A673 (cell line): ENCODE data around the gene A1BG. TPM values are rescaled to one million over a fixed set of nuclear protein-coding genes. Genes with fewer than 3 reads are reported as not detected.

ENCODE experiments used
- BruUV-seq: library from RNA; stranded (reverse); fragments of 400-500 nt; replicated peaks from 2 replicates; lab custom pipeline; 2021; lab: Mats Ljungman, UMichigan
- CTCF ChIA-PET: fragments of 300-600 bp; sonication (Branson Sonifier 250); formaldehyde crosslinking; loops from one replicate; lab custom pipeline; 2022; ENCODE audit warnings: antibody characterized with exemption; lab: Charles Lee
- POLR2A ChIA-PET: fragments of 300-600 bp; sonication (Branson Sonifier 250); formaldehyde crosslinking; loops from one replicate; lab custom pipeline; 2022; ENCODE audit warnings: antibody characterized with exemption; ENCODE audit not compliant: low non-redundant PET; lab: Charles Lee
- DNase-seq: peaks from one replicate; pipeline ENCODE4 v3.0.0-alpha.2; 2015; ENCODE audit warnings: low spot score
- H3K27ac ChIP-seq: fragments of 200-600 bp; sonication (generic); 2 replicates; pipeline ENCODE4 v1.5.1; 2016; ENCODE audit warnings: mixed run types, low read depth, mild to moderate bottlenecking, mixed read lengths, antibody characterized with exemption, low read length; ENCODE audit not compliant: poor library complexity, severe bottlenecking
- H3K27me3 ChIP-seq: fragments of 200-600 bp; sonication (generic); replicated peaks from 2 replicates; pipeline ENCODE4 v1.6.1; 2017; ENCODE audit warnings: mixed run types, low read depth, mild to moderate bottlenecking, mixed read lengths, antibody characterized with exemption, low read length; ENCODE audit not compliant: insufficient read depth, poor library complexity
- H3K36me3 ChIP-seq: fragments of 200-600 bp; sonication (generic); 2 replicates; pipeline ENCODE4 v1.6.1; 2016; ENCODE audit warnings: mixed run types, mild to moderate bottlenecking, mixed read lengths, antibody characterized with exemption, low read length; ENCODE audit not compliant: insufficient read depth, poor library complexity, severe bottlenecking
- H3K4me1 ChIP-seq: fragments of 200-600 bp; sonication (generic); 2 replicates; pipeline ENCODE4 v1.6.1; 2017; ENCODE audit warnings: mixed run types, mild to moderate bottlenecking, mixed read lengths, antibody characterized with exemption, low read length; ENCODE audit not compliant: insufficient read depth, poor library complexity, severe bottlenecking
- H3K4me3 ChIP-seq: fragments of 200-600 bp; sonication (generic); 2 replicates; pipeline ENCODE4 v1.5.1; 2016; ENCODE audit warnings: low read depth, mixed run types, mild to moderate bottlenecking, mixed read lengths, low read length; ENCODE audit not compliant: poor library complexity, severe bottlenecking
- H3K9me3 ChIP-seq: fragments of 200-600 bp; sonication (generic); 2 replicates; pipeline ENCODE4 v1.6.1; 2016; ENCODE audit warnings: mixed run types, low read depth, mild to moderate bottlenecking, mixed read lengths, antibody characterized with exemption, low read length; ENCODE audit not compliant: poor library complexity, severe bottlenecking
- EZH2 ChIP-seq: fragments of 200-600 bp; sonication (generic); IDR thresholded peaks from 2 replicates; pipeline ENCODE4 v1.6.1; 2017; ENCODE audit warnings: borderline replicate concordance, low read depth, mild to moderate bottlenecking, mixed read lengths, antibody characterized with exemption, low read length; ENCODE audit not compliant: poor library complexity, severe bottlenecking
- intact Hi-C: fragments of 100-400 bp; cut with micrococcal nuclease; formaldehyde crosslinking; loops from one replicate; pipeline ENCODE4 v1.10.0; 2022; ENCODE audit not compliant: unreplicated experiment
- total RNA-seq: library from RNA; stranded (reverse); gene quantifications from 2 replicates; pipeline ENCODE4 v1.2.3, GENCODE V29; 2021
- TF ChIP-seq, protein P1 (sequence below): fragments of 300-800, 200-600 bp; sonication (generic); conservative IDR thresholded peaks from 2 replicates; pipeline ENCODE4 v1.5.1; 2017; ENCODE audit warnings: low read depth, mild to moderate bottlenecking, antibody characterized with exemption, low read length, moderate library complexity, mixed read lengths

The A1BG gene
- total RNA-seq, 1 experiment from 2014 or later = 15.2 TPM

DNA sequence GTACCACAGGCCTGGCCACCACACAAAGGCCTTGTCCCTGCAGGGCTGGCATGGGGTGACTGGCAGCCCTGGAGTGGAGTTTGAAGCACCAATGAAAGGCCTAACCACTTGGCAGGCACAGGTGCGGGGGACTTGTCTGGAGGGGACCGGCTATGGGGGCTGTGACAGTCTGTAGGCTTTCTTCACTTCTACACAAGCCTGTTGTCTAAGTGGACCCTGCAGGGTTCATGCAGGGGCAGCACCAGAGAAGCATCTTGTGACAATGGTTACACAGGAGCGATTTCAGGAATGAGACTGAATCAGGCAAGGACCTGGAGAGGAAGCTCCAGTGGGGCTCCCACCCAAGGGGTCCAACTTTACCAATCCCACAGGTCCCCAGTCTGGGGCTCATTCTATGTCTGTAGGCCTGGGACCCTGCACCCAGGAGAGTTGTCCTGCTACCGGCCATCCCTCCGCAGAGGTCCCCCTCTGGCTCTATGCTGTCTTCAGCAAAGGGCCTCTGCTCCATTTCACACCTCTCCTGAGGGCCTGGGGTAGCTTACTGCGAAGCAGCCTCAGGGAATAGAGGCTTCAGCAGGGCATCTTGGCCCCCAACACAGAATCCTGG is 29.8 kb upstream of the A1BG start:
- no peaks in the 10 kb centered on the region for H3K27me3 ChIP-seq
- no peak overlapping the region for H3K4me3 ChIP-seq
- no peaks in the 10 kb centered on the region for H3K9me3 ChIP-seq
- no peak for TF ChIP-seq EZH2
- TF ChIP-seq, protein P1, sequence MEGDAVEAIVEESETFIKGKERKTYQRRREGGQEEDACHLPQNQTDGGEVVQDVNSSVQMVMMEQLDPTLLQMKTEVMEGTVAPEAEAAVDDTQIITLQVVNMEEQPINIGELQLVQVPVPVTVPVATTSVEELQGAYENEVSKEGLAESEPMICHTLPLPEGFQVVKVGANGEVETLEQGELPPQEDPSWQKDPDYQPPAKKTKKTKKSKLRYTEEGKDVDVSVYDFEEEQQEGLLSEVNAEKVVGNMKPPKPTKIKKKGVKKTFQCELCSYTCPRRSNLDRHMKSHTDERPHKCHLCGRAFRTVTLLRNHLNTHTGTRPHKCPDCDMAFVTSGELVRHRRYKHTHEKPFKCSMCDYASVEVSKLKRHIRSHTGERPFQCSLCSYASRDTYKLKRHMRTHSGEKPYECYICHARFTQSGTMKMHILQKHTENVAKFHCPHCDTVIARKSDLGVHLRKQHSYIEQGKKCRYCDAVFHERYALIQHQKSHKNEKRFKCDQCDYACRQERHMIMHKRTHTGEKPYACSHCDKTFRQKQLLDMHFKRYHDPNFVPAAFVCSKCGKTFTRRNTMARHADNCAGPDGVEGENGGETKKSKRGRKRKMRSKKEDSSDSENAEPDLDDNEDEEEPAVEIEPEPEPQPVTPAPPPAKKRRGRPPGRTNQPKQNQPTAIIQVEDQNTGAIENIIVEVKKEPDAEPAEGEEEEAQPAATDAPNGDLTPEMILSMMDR = no peak
- no TSS peak for BruUV-seq
- peaks cover 4% of the 10 kb centered on the region for H3K36me3 ChIP-seq
- POLR2A ChIA-PET = no interaction called here
- intact Hi-C loops = no loop called here
- CTCF ChIA-PET = no interaction called here
- peaks cover 8% of the 10 kb centered on the region for H3K4me1 ChIP-seq
- no peak for DNase-seq
- H3K27ac ChIP-seq = no peak overlapping the region

DNA sequence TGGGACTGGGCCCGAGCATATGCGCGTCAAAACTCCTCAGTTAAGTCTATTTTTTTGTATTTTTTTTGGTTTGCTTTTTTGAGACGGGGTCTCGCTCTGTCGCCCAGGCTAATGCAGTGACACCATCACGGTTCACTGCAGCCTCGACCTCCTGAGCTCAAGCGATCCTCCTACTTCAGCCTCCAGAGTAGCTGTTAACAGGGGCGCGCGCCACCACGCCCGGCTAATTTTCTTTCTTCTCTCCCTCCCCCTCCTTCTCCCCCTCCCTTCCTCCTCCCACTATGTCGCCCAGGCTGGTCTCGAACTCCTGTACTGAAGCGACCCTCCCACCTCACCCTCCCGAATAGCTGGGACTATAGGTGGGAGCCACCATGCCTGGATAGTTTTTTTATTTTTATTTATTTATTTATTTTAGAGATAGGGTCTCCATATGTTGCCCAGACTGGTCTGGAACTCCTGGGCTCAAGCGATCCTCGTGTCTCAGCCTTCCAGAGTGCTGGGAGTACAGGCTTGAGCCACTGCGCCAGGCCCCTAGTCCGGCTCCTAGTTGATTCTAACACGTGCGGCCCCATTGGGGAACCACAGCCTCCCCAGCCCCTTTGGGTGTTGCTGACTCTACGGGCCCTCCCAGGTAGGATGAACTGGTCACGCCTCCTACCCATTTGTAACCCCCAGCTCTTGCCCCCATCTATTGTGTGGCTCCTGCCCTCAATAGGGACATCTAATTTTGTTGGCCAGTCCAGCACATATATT is 28.3 kb upstream of the A1BG start:
- H3K27ac ChIP-seq = peak overlapping the region; percentile 96
- H3K4me3 ChIP-seq = peak overlapping the region; percentile 72
- TF ChIP-seq, protein P1 = no peak
- no peak for TF ChIP-seq EZH2
- TSS peak; percentile 50 for BruUV-seq
- intact Hi-C loops = loop anchor here (2.0 kb wide), 1 partner anchor 77 kb away; the partner anchor contains the start of gene ERVK3-1
- no peaks in the 10 kb centered on the region for H3K9me3 ChIP-seq
- no peaks in the 10 kb centered on the region for H3K36me3 ChIP-seq
- no peaks in the 10 kb centered on the region for H3K27me3 ChIP-seq
- H3K4me1 ChIP-seq = peaks cover 5% of the 10 kb centered on the region
- DNase-seq = no peak
- CTCF ChIA-PET = no interaction called here
- POLR2A ChIA-PET = no interaction called here

DNA sequence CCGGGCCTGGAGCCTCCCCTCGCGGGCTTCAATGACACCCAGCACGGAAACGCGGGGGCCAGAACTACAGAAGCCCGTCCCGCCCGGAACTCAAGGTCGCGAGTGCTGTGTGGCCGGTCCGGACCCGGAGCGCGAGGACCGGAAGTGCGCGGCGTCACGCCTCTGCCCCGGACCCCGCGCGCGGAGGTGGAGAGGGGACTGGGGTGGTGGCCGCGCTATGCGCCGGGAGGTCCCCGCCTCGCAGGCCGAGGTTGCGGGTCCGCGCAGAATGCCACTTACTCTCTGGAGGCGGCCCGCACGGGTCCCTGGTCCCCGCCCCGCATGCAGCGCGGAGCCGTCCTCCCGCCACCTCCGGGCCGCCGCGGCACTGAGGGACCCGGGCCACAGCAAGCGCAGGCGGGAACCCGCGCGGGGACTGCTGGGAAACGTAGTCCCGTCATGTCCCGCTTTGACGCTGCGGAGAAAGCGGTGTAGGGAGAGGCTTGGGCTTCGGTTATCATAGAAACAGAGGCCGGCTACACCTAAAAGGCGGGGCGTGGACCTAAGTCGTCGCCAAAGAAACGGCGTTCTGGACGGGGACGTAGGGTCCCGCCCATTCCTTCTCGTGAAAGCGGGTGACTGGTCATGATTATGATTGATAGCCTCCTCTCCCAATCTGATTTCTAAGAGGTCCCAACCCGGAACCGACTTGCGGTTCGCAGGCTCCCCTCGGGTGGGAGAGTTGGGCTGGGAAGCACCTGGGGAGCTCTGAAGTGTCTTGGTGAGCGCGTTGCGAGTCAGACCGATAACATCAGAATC is 27.6 kb upstream of the A1BG start, which contains the start of gene ZNF837:
Gene ZNF837, minus strand, starts transcription at position 369 of the 798 bp plus-strand sequence. CDS start 11,698 bp downstream, outside the sequence.
- ChIA-PET POLR2A (no interaction called here), CTCF (no interaction called here)
- Histone ChIP-seq H3K9me3 (no peaks in the 10 kb centered on the region), H3K27me3 (no peaks in the 10 kb centered on the region), H3K4me1 (peaks cover 5% of the 10 kb centered on the region), H3K36me3 (no peaks in the 10 kb centered on the region), H3K4me3 (peak within 1 kb of the TSS; percentile 72), H3K27ac (peak within 1 kb of the TSS; percentile 96)
- TF ChIP-seq, protein P1 = no peak
- TF ChIP-seq EZH2 = no peak
- DNase-seq = peak; percentile 100
- intact Hi-C loops = loop anchor here (2.0 kb wide), 1 partner anchor 76 kb away; the partner anchor contains the start of gene ERVK3-1
- BruUV-seq = no TSS peak
